ENCODE results near the gene YWHAG. TPM values are rescaled to one million over a fixed set of nuclear protein-coding genes. Genes with fewer than 3 reads are reported as not detected.
A peak's percentile ranks its signal among the peaks of the same experiment; 100 is the strongest.

The YWHAG gene
- total RNA-seq, 4 donors from 2014 or later: 49.8 to 86.2 (median 70.3) TPM

DNA sequence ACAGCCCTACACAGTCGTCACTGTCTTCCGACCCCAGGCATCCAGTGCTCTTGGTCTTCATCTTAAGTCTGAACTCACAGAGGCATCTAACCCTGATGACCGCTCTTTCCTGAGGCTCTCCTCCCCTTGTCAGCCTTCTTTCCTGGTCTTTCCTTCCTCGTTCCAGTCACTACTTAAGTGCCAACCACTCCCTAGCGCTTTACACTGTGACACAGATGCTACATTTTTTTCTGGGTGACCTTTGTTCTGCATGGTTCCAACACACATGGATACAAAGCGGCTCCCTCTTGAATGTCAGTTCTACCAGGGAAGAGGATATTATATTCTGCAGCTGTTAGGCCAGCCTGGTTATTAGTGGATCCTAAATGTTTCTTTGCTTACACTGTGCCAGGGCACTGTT is 12.7 kb downstream of the YWHAG start:
- ATAC-seq: no peak
- no peak for TF ChIP-seq EP300 (IDR thresholded peaks at IDR 0.05)

GRCh38 chr7:76343931-76344321 is 14.9 kb downstream of the YWHAG start:
- peaks cover 4 to 79% (median 5%) of the 10 kb centered on the region in 3 donors for H3K4me1 ChIP-seq
- WGBS, 2 donors (ENCODE audit: low coverage in 1 of 2): 94 to 100% methylated on average over 1 to 6 of the region's 6 CpGs
- peaks cover 0 to 58% of the 10 kb centered on the region in 2 donors for H3K36me3 ChIP-seq
- no peak for TF ChIP-seq POLR2AphosphoS5 (IDR thresholded peaks at IDR 0.05)
- TF ChIP-seq EP300 (IDR thresholded peaks at IDR 0.05): no peak
- no peak for TF ChIP-seq POLR2A (IDR thresholded peaks at IDR 0.05)
- TF ChIP-seq, protein P1, sequence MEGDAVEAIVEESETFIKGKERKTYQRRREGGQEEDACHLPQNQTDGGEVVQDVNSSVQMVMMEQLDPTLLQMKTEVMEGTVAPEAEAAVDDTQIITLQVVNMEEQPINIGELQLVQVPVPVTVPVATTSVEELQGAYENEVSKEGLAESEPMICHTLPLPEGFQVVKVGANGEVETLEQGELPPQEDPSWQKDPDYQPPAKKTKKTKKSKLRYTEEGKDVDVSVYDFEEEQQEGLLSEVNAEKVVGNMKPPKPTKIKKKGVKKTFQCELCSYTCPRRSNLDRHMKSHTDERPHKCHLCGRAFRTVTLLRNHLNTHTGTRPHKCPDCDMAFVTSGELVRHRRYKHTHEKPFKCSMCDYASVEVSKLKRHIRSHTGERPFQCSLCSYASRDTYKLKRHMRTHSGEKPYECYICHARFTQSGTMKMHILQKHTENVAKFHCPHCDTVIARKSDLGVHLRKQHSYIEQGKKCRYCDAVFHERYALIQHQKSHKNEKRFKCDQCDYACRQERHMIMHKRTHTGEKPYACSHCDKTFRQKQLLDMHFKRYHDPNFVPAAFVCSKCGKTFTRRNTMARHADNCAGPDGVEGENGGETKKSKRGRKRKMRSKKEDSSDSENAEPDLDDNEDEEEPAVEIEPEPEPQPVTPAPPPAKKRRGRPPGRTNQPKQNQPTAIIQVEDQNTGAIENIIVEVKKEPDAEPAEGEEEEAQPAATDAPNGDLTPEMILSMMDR (IDR thresholded peaks at IDR 0.05): no peak
- no peaks in the 10 kb centered on the region for H3K27me3 ChIP-seq
- H3K4me3 ChIP-seq: no peak overlapping the region
- no peaks in the 10 kb centered on the region for H3K9me3 ChIP-seq
- no peak overlapping the region for H3K27ac ChIP-seq
- no peak for ATAC-seq

More for the DNA sequence above, 12.7 kb downstream of the YWHAG start:
- Histone ChIP-seq H3K4me1 (peaks cover 0 to 66% (median 0%) of the 10 kb centered on the region in 3 donors), H3K27ac (no peak overlapping the region), H3K36me3 (peaks cover 0 to 72% of the 10 kb centered on the region in 2 donors), H3K4me3 (no peak overlapping the region), H3K9me3 (no peaks in the 10 kb centered on the region), H3K27me3 (no peaks in the 10 kb centered on the region)
- 87 to 92% methylated on average over 5 to 6 of the region's 6 CpGs for WGBS, 2 donors (ENCODE audit: low coverage in 1 of 2)

- Histone ChIP-seq H3K4me3 (no peak overlapping the region), H3K4me1 (peaks cover 4 to 79% (median 5%) of the 10 kb centered on the region in 3 donors), H3K27me3 (no peaks in the 10 kb centered on the region), H3K36me3 (peaks cover 0 to 55% of the 10 kb centered on the region in 2 donors), H3K9me3 (no peaks in the 10 kb centered on the region), H3K27ac (no peak overlapping the region)
- 91 to 100% methylated on average over 6 of the region's 6 CpGs for WGBS, 2 donors (ENCODE audit: low coverage in 1 of 2)
- no peak for ATAC-seq
- TF ChIP-seq POLR2AphosphoS5 (IDR thresholded peaks at IDR 0.05): no peak
- TF ChIP-seq POLR2A (IDR thresholded peaks at IDR 0.05): no peak
- TF ChIP-seq EP300 (IDR thresholded peaks at IDR 0.05): no peak
- TF ChIP-seq, protein P1 (IDR thresholded peaks at IDR 0.05): no peak
These were observed 15.4 kb downstream of the YWHAG start for GRCh38 chr7:76343294-76343930.

DNA sequence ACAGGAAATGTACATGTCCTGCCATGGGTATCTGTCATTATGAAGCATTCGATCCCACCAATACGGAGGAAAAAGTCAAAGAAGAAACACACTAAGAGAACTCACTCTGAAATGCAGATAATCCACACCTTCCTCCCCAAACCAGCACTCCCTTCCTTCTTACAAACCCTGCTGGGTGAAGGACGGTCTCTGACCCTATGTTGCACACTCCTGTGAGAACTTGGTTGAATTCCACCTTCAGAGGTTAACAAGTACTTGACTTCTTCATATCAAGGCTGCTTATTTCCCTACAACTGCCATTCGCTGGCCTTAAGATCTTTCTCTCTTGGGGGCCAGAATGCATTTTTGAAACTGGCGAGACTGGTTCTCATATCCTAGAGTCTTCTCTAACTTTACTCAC is 16.6 kb downstream of the YWHAG start:
- Histone ChIP-seq H3K4me1 (peaks cover 4 to 82% (median 5%) of the 10 kb centered on the region in 3 donors), H3K27ac (no peak overlapping the region), H3K9me3 (no peaks in the 10 kb centered on the region), H3K27me3 (no peaks in the 10 kb centered on the region), H3K36me3 (peaks cover 0 to 47% of the 10 kb centered on the region in 2 donors), H3K4me3 (no peak overlapping the region)
- WGBS, 2 donors (ENCODE audit: low coverage in 1 of 2): 73 to 85% methylated on average over 5 of the region's 5 CpGs
- no peak for ATAC-seq
- TF ChIP-seq POLR2A (IDR thresholded peaks at IDR 0.05) (no peak), EP300 (IDR thresholded peaks at IDR 0.05) (no peak), POLR2AphosphoS5 (IDR thresholded peaks at IDR 0.05) (no peak)
- TF ChIP-seq, protein P1 (IDR thresholded peaks at IDR 0.05): no peak

DNA sequence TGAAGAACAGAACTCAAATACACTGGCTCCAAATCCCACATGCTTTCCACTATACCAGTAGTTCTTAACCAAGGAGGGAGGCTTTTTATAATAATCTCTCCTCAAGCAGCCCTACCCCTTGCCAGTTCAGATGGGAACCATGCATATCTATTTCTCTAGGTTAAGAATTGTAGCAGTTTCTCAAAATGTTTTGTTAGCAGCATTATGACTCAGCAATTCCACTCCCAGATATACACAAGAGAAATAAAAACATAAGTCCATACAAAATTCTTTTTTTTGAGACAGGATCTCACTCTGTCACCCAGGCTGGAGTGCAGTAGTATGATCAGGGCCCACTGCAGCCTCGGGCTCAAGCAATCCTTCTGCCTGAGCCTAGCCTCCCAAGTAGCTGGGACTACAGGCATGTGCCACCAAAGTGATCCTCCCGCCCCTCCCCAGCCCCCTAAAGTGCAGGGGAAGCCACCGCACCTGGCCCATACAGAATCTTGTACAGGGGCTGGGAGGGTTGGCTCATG is 18.1 kb downstream of the YWHAG start:
- Histone ChIP-seq H3K27me3 (no peaks in the 10 kb centered on the region), H3K4me1 (peaks cover 4 to 85% (median 5%) of the 10 kb centered on the region in 3 donors), H3K4me3 (no peak overlapping the region), H3K9me3 (no peaks in the 10 kb centered on the region), H3K36me3 (peaks cover 0 to 31% of the 10 kb centered on the region in 2 donors), H3K27ac (peak overlapping the region in 3 of 4 donors; percentile 9 to 45 (median 40))
- TF ChIP-seq EP300 (IDR thresholded peaks at IDR 0.05) (no peak), POLR2A (IDR thresholded peaks at IDR 0.05) (no peak), POLR2AphosphoS5 (IDR thresholded peaks at IDR 0.05) (no peak)
- TF ChIP-seq, protein P1 (IDR thresholded peaks at IDR 0.05): no peak
- WGBS, 2 donors (ENCODE audit: low coverage in 1 of 2): 29% methylated on average over 1 of the region's 3 CpGs; no CpG with 5 or more reads in 1 of the 2 donors
- ATAC-seq: peak; percentile 36
